SU-DHL-6 (cell line): ENCODE data around the gene TMEM232.

ENCODE experiments used
- H2AFZ ChIP-seq: fragments of 200-600 bp; sonication (generic); 2 replicates; pipeline ENCODE4 v1.6.1; 2014; ENCODE audit warnings: low read depth, mild to moderate bottlenecking, moderate library complexity, mixed read lengths, antibody characterized with exemption, low read length; ENCODE audit not compliant: severe bottlenecking
- H3F3A ChIP-seq: fragments of 200-600 bp; shearing (Covaris generic); 2 replicates; pipeline ENCODE4 v1.6.0; 2016; ENCODE audit warnings: antibody characterized with exemption, mild to moderate bottlenecking; ENCODE audit not compliant: insufficient read depth
- H3K27ac ChIP-seq: fragments of 200-600 bp; sonication (generic); 2 replicates; pipeline ENCODE4 v1.5.1; 2016; ENCODE audit warnings: low read depth, mild to moderate bottlenecking, low read length, moderate library complexity, mixed read lengths
- H3K27me3 ChIP-seq: fragments of 200-600 bp; sonication (generic), shearing (Covaris generic); 2 replicates; pipeline ENCODE4 v1.6.0; 2014; ENCODE audit warnings: mild to moderate bottlenecking, low read length
- H3K36me3 ChIP-seq: fragments of 200-600 bp; sonication (generic); 2 replicates; pipeline ENCODE4 v1.6.1; 2014; ENCODE audit warnings: mild to moderate bottlenecking, low read length, mixed read lengths
- H3K4me2 ChIP-seq: fragments of 300-600, 200-600 bp; shearing (Covaris generic), sonication (generic); 2 replicates; pipeline ENCODE4 v1.6.0; 2014; ENCODE audit warnings: low read length, low read depth, mild to moderate bottlenecking; ENCODE audit not compliant: poor library complexity, severe bottlenecking
- H3K4me3 ChIP-seq: fragments of 200-600 bp; sonication (generic); 2 replicates; pipeline ENCODE4 v1.5.1; 2014; ENCODE audit warnings: antibody characterized with exemption, low read length, mild to moderate bottlenecking, mixed read lengths; ENCODE audit not compliant: insufficient read depth, poor library complexity, severe bottlenecking
- H3K79me2 ChIP-seq: fragments of 200-600 bp; sonication (generic); 2 replicates; pipeline ENCODE4 v1.6.1; 2014; ENCODE audit warnings: mild to moderate bottlenecking, low read length, moderate library complexity; ENCODE audit not compliant: insufficient read depth
- H3K9ac ChIP-seq: fragments of 200-600 bp; sonication (generic); 2 replicates; pipeline ENCODE4 v1.7.0; 2014; ENCODE audit warnings: mild to moderate bottlenecking, low read length
- H3K9me2 ChIP-seq: fragments of 200-600 bp; sonication (generic); replicated peaks from 2 replicates; pipeline ENCODE4 v1.6.1; 2014; ENCODE audit warnings: low read length; ENCODE audit not compliant: insufficient read depth
- H3K9me3 ChIP-seq: fragments of 200-600 bp; sonication (generic); 2 replicates; pipeline ENCODE4 v1.6.1; 2014; ENCODE audit warnings: low read length, mixed read lengths; ENCODE audit not compliant: insufficient read depth
- H4K20me1 ChIP-seq: fragments of 200-600 bp; sonication (generic); 2 replicates; pipeline ENCODE4 v1.6.1; 2014; ENCODE audit warnings: low read depth, mild to moderate bottlenecking, antibody characterized with exemption, low read length, moderate library complexity, mixed read lengths
- CTCF ChIP-seq: fragments of 200-600 bp; sonication (generic); IDR thresholded peaks from one replicate; pipeline ENCODE4 v1.5.1; 2017; ENCODE audit warnings: antibody characterized with exemption, mild to moderate bottlenecking, low read length, moderate library complexity; ENCODE audit not compliant: insufficient read depth, poor library complexity, severe bottlenecking
- EZH2phosphoT487 ChIP-seq: fragments of 200-600 bp; sonication (generic), shearing (Covaris generic); conservative IDR thresholded peaks from 2 replicates; pipeline ENCODE4 v1.6.1; 2018; ENCODE audit warnings: mild to moderate bottlenecking, antibody characterized with exemption, low read length, moderate library complexity, mixed read lengths

The TMEM232 gene

GRCh38 chr5:110460837-110461236 is 265.6 kb downstream of the TMEM232 start:
- H3K36me3 ChIP-seq: no peaks in the 10 kb centered on the region
- no peaks in the 10 kb centered on the region for H3K79me2 ChIP-seq
- no peak overlapping the region for H3K27ac ChIP-seq
- no peaks in the 10 kb centered on the region for H3K27me3 ChIP-seq
- H2AFZ ChIP-seq: no peak overlapping the region
- no peak overlapping the region for H3K4me2 ChIP-seq
- H3K9me2 ChIP-seq: no peaks in the 10 kb centered on the region
- no peak overlapping the region for H3K4me3 ChIP-seq
- H3K9me3 ChIP-seq: no peaks in the 10 kb centered on the region
- no peak overlapping the region for H3K9ac ChIP-seq
- H3F3A ChIP-seq: no peaks in the 10 kb centered on the region
- H4K20me1 ChIP-seq: no peaks in the 10 kb centered on the region
- TF ChIP-seq CTCF (no peak), EZH2phosphoT487 (no peak)

GRCh38 chr5:110458313-110458712 is 268.2 kb downstream of the TMEM232 start:
- Histone ChIP-seq H3K9me3 (no peaks in the 10 kb centered on the region), H2AFZ (no peak overlapping the region), H3K27ac (no peak overlapping the region), H3K79me2 (no peaks in the 10 kb centered on the region), H4K20me1 (no peaks in the 10 kb centered on the region), H3K36me3 (no peaks in the 10 kb centered on the region), H3K4me2 (no peak overlapping the region), H3K27me3 (no peaks in the 10 kb centered on the region), H3K4me3 (no peak overlapping the region), H3F3A (no peaks in the 10 kb centered on the region), H3K9ac (no peak overlapping the region), H3K9me2 (no peaks in the 10 kb centered on the region)
- TF ChIP-seq CTCF: no peak
- no peak for TF ChIP-seq EZH2phosphoT487

- Histone ChIP-seq H3K9me2 (no peaks in the 10 kb centered on the region), H3K27me3 (no peaks in the 10 kb centered on the region), H4K20me1 (no peaks in the 10 kb centered on the region), H3K9ac (no peak overlapping the region), H3K9me3 (no peaks in the 10 kb centered on the region), H3K79me2 (no peaks in the 10 kb centered on the region), H3K4me2 (no peak overlapping the region), H3K36me3 (no peaks in the 10 kb centered on the region), H3K4me3 (no peak overlapping the region), H2AFZ (no peak overlapping the region), H3K27ac (no peak overlapping the region), H3F3A (no peaks in the 10 kb centered on the region)
- TF ChIP-seq CTCF (no peak), EZH2phosphoT487 (no peak)
Measured at GRCh38 chr5:110442856-110443255, 283.6 kb downstream of the TMEM232 start.
